SK-N-SH (cell line): ENCODE data around the gene RET. TPM values are rescaled to one million over a fixed set of nuclear protein-coding genes. Genes with fewer than 3 reads are reported as not detected.

Source experiments
- CTCF ChIA-PET: fragments of 300-600, 350-600 bp; formaldehyde crosslinking; extraction: SDS; loops from one replicate; lab custom pipeline; 2021; lab: Yijun Ruan, JAX
- POLR2A ChIA-PET: fragments of 350-600 bp; sonication (Branson Sonifier 250); formaldehyde crosslinking; extraction: SDS; loops from one replicate; lab custom pipeline; 2020; ENCODE audit warnings: antibody characterized with exemption, inconsistent platforms; lab: Yijun Ruan, JAX
- DNase-seq: peaks from one replicate; pipeline ENCODE4 v3.0.0; 2012
- H2AFZ ChIP-seq: fragments of 200-600 bp; sonication (generic); 2 replicates; pipeline ENCODE4 v1.8.1; 2016; ENCODE audit warnings: antibody characterized with exemption, mild to moderate bottlenecking, low read depth
- H3F3A ChIP-seq: fragments of 200-600 bp; sonication (generic); replicated peaks from 2 replicates; pipeline ENCODE3; 2016; ENCODE audit warnings: antibody characterized with exemption, mild to moderate bottlenecking; ENCODE audit not compliant: insufficient read depth
- H3K27ac ChIP-seq, 2 experiments: fragments of 200-500 bp in 1 of 2; fragments of 200-600 bp in 1 of 2; sonication (Bioruptor generic) in 1 of 2; sonication (generic), shearing (Covaris generic) in 1 of 2; 2 replicates each; pipeline versions ENCODE4 v1.5.1 to v1.6.1; 2014 to 2016; ENCODE audit warnings: low read depth in 2 of 2, inconsistent platforms in 1 of 2, low read length in 1 of 2, mild to moderate bottlenecking in 1 of 2, mixed read lengths in 1 of 2
- H3K27me3 ChIP-seq: fragments of 200-600 bp; sonication (generic), shearing (Covaris generic); 2 replicates; pipeline ENCODE4 v1.6.1; 2016; ENCODE audit warnings: mixed run types; ENCODE audit not compliant: insufficient read depth
- H3K36me3 ChIP-seq, 2 experiments: fragments of 200-500 bp in 1 of 2; fragments of 200-600 bp in 1 of 2; sonication (Bioruptor generic) in 1 of 2; sonication (generic) in 1 of 2; replicated peaks in 1 of 2; 2 replicates each; pipeline versions ENCODE3 to v1.5.1; 2014 to 2016; ENCODE audit warnings: low read length in 1 of 2, mild to moderate bottlenecking in 1 of 2; ENCODE audit not compliant: insufficient read depth in 2 of 2, control insufficient read depth in 1 of 2
- H3K4me1 ChIP-seq, 2 experiments: fragments of 200-500 bp in 1 of 2; fragments of 200-600 bp in 1 of 2; sonication (Bioruptor generic) in 1 of 2; sonication (generic), shearing (Covaris generic) in 1 of 2; 2 replicates each; pipeline versions ENCODE4 v1.5.1 to v1.6.1; 2014 to 2016; ENCODE audit warnings: low read depth in 1 of 2, low read length in 1 of 2, mixed run types in 1 of 2; ENCODE audit not compliant: insufficient read depth in 2 of 2, control insufficient read depth in 1 of 2
- H3K4me2 ChIP-seq: fragments of 200-600 bp; sonication (generic), shearing (Covaris generic); 2 replicates; pipeline ENCODE4 v1.6.1; 2017; ENCODE audit warnings: mixed run types
- H3K4me3 ChIP-seq, 2 experiments: fragments of 200-500 bp in 1 of 2; fragments of 200-600 bp in 1 of 2; sonication (Bioruptor generic) in 1 of 2; sonication (generic), shearing (Covaris generic) in 1 of 2; 2 replicates each; pipeline versions ENCODE4 v1.5.1 to v1.8.1; 2014 to 2016; ENCODE audit warnings: low read depth in 2 of 2, inconsistent platforms in 1 of 2, low read length in 1 of 2, mild to moderate bottlenecking in 1 of 2, mixed read lengths in 1 of 2, moderate library complexity in 1 of 2
- H3K79me2 ChIP-seq: fragments of 200-600 bp; sonication (generic); 2 replicates; pipeline ENCODE4 v1.8.1; 2017; ENCODE audit warnings: mild to moderate bottlenecking; ENCODE audit not compliant: insufficient read depth
- H3K9ac ChIP-seq: fragments of 200-600 bp; sonication (generic); 2 replicates; pipeline ENCODE4 v1.6.1; 2017; ENCODE audit warnings: mixed run types
- H3K9me2 ChIP-seq: fragments of 200-600 bp; sonication (generic); 2 replicates; pipeline ENCODE4 v1.6.1; 2017; ENCODE audit warnings: mixed run types
- H3K9me3 ChIP-seq: fragments of 200-600 bp; sonication (generic); 2 replicates; pipeline ENCODE4 v1.6.1; 2017; ENCODE audit warnings: mixed run types, mild to moderate bottlenecking, moderate library complexity
- H4K20me1 ChIP-seq: fragments of 200-600 bp; sonication (generic); 2 replicates; pipeline ENCODE4 v1.6.1; 2017; ENCODE audit warnings: mild to moderate bottlenecking, mixed run types; ENCODE audit not compliant: insufficient read depth
- EZH2phosphoT487 ChIP-seq: fragments of 200-600 bp; sonication (generic); IDR thresholded peaks from 2 replicates; pipeline ENCODE4 v1.6.1; 2017; ENCODE audit warnings: low read depth, mixed run types, mild to moderate bottlenecking, antibody characterized with exemption, moderate library complexity, borderline replicate concordance
- FOSL2 ChIP-seq: IDR thresholded peaks from 2 replicates; pipeline ENCODE4 v1.4.0; 2012; ENCODE audit warnings: low read depth, mild to moderate bottlenecking, moderate library complexity, borderline replicate concordance
- FOXJ3 ChIP-seq: sonication (generic); formaldehyde crosslinking; IDR thresholded peaks from 2 replicates; pipeline ENCODE4 v1.5.1; 2020; ENCODE audit warnings: mild to moderate bottlenecking, missing genetic modification reagents
- GABPA ChIP-seq: IDR thresholded peaks from 2 replicates; pipeline ENCODE4 v1.4.0; 2012; ENCODE audit warnings: low read depth, mild to moderate bottlenecking
- JUND ChIP-seq: IDR thresholded peaks from 2 replicates; pipeline ENCODE4 v1.4.0; 2012
- MXI1 ChIP-seq: IDR thresholded peaks from 2 replicates; pipeline ENCODE4 v1.6.1; 2012; ENCODE audit warnings: mild to moderate bottlenecking, low read depth, low read length, improper control_type of control experiment
- NRF1 ChIP-seq: IDR thresholded peaks from 2 replicates; pipeline ENCODE4 v1.6.1; 2012; ENCODE audit warnings: low read depth, mild to moderate bottlenecking, low read length
- RXRA ChIP-seq: IDR thresholded peaks from 2 replicates; pipeline ENCODE4 v1.4.0; 2012; ENCODE audit warnings: low read depth, mild to moderate bottlenecking, borderline replicate concordance
- SIN3A ChIP-seq: IDR thresholded peaks from 2 replicates; pipeline ENCODE4 v1.6.1; 2012; ENCODE audit warnings: low read depth, mild to moderate bottlenecking, low read length, moderate library complexity, borderline replicate concordance
- TAF1 ChIP-seq: IDR thresholded peaks from 2 replicates; pipeline ENCODE4 v1.6.1; 2012; ENCODE audit warnings: low read depth, mild to moderate bottlenecking, low read length, moderate library complexity, borderline replicate concordance
- TCF12 ChIP-seq: IDR thresholded peaks from 2 replicates; pipeline ENCODE4 v1.4.0; 2012
- YY1 ChIP-seq: IDR thresholded peaks from 2 replicates; pipeline ENCODE4 v1.4.0; 2012; ENCODE audit warnings: low read depth, mild to moderate bottlenecking
- WGBS: methylation state at CpG from one replicate; pipeline ENCODE4 v1.1.6; 2017; ENCODE audit warnings: low lambda C conversion rate; 5-methylcytosine and 5-hydroxymethylcytosine counted together
- polyA plus RNA-seq, 3 experiments: library from polyadenylated mRNA; depleted of rRNA; stranded (reverse); fragments of >200 nt; gene quantifications; 2 replicates each; pipeline ENCODE4 v1.2.3, GENCODE V29; 2012
- TF ChIP-seq, protein P1 (sequence below): IDR thresholded peaks from 2 replicates; pipeline ENCODE4 v1.6.1; 2012; ENCODE audit warnings: mild to moderate bottlenecking, low read depth, low read length, moderate library complexity
- TF ChIP-seq, protein P2 (sequence below): IDR thresholded peaks from 2 replicates; pipeline ENCODE4 v1.4.0; 2012; ENCODE audit warnings: low read depth
- TF ChIP-seq, protein P3 (sequence below): IDR thresholded peaks from 2 replicates; pipeline ENCODE4 v1.4.0; 2012; ENCODE audit warnings: low read depth, borderline replicate concordance
- TF ChIP-seq, protein P4 (sequence below): IDR thresholded peaks from 2 replicates; pipeline ENCODE4 v1.4.0; 2012; ENCODE audit warnings: low read depth, borderline replicate concordance

Gene RET
- polyA plus RNA-seq, 1 of the 3 experiments (the other 2 are of a cell fraction), result 3.2 TPM

DNA sequence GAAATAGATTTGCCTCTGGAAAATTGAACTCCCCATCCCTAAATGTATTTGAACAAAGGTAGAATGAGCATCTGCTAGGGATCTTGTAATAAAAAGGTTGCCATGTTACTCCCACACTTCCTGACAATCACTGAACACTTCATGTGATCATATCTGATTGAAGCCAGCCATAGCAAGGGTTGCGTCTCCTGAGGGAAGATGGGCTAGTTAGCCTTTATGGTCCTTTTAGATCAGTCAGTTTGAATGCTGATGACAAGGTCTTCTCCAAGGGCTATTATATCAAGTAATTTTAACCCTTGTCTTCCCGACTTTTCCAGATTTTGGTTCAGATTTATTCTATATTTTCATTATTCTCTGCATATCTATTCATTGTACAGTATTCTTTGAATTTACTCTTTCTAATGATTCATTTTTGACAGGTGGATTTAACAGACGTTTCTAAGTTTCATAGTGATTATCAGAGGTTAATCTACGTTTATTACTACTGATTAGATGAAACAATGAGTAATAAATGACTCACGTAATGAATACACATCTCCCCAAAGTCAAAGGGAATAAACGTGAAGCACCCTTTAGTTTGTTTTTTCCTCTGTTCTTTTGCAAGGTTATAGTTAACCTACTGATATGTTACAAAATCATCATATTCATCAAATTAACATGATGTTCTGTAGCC, 89.5 kb downstream of the RET start:
- peaks cover 8% of the 10 kb centered on the region; the same call in 1 of the 2 replicates for H3K79me2 ChIP-seq
- ChIA-PET POLR2A (no interaction called here), CTCF (no interaction called here)
- H3K9me2 ChIP-seq, result no peaks in the 10 kb centered on the region
- peaks cover 5% of the 10 kb centered on the region for H3F3A ChIP-seq
- no peaks in the 10 kb centered on the region for H3K27me3 ChIP-seq
- H3K27ac ChIP-seq, result no peak overlapping the region
- 51% methylated on average over 6 of the region's 6 CpGs for WGBS
- no peaks in the 10 kb centered on the region for H4K20me1 ChIP-seq
- H3K36me3 ChIP-seq, result peaks cover 32 to 42% of the 10 kb centered on the region in 2 experiments
- H3K4me1 ChIP-seq, result peaks cover 0 to 11% of the 10 kb centered on the region in 2 experiments; a peak in 2 of 4 replicates
- TF ChIP-seq FOSL2, result 0 out of 2 replicates have a peak, but pooled peaks have one; percentile 14
- TF ChIP-seq, protein P1, sequence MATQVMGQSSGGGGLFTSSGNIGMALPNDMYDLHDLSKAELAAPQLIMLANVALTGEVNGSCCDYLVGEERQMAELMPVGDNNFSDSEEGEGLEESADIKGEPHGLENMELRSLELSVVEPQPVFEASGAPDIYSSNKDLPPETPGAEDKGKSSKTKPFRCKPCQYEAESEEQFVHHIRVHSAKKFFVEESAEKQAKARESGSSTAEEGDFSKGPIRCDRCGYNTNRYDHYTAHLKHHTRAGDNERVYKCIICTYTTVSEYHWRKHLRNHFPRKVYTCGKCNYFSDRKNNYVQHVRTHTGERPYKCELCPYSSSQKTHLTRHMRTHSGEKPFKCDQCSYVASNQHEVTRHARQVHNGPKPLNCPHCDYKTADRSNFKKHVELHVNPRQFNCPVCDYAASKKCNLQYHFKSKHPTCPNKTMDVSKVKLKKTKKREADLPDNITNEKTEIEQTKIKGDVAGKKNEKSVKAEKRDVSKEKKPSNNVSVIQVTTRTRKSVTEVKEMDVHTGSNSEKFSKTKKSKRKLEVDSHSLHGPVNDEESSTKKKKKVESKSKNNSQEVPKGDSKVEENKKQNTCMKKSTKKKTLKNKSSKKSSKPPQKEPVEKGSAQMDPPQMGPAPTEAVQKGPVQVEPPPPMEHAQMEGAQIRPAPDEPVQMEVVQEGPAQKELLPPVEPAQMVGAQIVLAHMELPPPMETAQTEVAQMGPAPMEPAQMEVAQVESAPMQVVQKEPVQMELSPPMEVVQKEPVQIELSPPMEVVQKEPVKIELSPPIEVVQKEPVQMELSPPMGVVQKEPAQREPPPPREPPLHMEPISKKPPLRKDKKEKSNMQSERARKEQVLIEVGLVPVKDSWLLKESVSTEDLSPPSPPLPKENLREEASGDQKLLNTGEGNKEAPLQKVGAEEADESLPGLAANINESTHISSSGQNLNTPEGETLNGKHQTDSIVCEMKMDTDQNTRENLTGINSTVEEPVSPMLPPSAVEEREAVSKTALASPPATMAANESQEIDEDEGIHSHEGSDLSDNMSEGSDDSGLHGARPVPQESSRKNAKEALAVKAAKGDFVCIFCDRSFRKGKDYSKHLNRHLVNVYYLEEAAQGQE, result no peak
- 0 out of 2 replicates have a peak, but pooled peaks have one; percentile 15 for TF ChIP-seq JUND
- no peak overlapping the region for H3K9ac ChIP-seq
- DNase-seq, result no peak
- no peak overlapping the region for H2AFZ ChIP-seq
- H3K4me3 ChIP-seq, result no peak overlapping the region
- H3K4me2 ChIP-seq, result no peak overlapping the region
- no peaks in the 10 kb centered on the region for H3K9me3 ChIP-seq

DNA sequence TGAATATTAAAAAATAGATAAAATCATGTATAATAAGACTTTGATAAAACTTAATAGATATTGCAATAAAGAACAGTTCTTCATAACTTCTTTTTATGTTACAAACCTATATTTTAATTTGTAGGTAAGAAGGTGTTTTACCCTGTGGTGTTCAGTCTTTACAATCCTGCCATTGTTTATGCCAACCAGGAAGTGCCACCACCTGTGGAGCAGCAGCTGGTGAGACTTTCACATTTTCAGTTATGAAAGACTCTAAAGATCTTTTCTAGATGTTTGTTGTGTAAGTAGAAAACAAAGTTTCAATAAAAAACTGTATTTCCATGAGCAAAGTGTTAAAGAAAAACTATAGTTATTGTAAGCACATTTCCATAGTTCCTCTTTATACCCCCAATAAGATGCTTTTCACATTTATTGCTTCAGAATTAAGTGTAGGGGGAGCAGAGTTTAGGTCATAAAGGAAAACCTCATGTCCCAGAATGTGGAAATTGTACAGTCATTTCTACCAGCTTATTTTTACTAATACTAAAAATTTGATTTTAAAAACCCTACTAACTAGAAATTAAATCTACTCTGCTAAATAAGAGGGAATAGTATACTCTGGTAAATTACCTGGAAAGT, 90.1 kb downstream of the RET start:
- Histone ChIP-seq H3K9me2 (no peaks in the 10 kb centered on the region), H4K20me1 (no peaks in the 10 kb centered on the region), H3K27me3 (no peaks in the 10 kb centered on the region), H3K27ac (no peak overlapping the region), H3K9ac (no peak overlapping the region), H3K4me1 (peaks cover 0 to 11% of the 10 kb centered on the region in 2 experiments; a peak in 2 of 4 replicates), H3F3A (peaks cover 5% of the 10 kb centered on the region), H2AFZ (no peak overlapping the region), H3K9me3 (no peaks in the 10 kb centered on the region), H3K4me2 (no peak overlapping the region), H3K36me3 (peaks cover 30 to 38% of the 10 kb centered on the region in 2 experiments), H3K79me2 (0 out of 2 replicates have a peak, but pooled peaks cover 4% of the 10 kb centered on the region), H3K4me3 (no peak overlapping the region)
- no peak for DNase-seq
- CTCF ChIA-PET, result no interaction called here
- TF ChIP-seq RXRA, result no peak
- TF ChIP-seq, protein P2, sequence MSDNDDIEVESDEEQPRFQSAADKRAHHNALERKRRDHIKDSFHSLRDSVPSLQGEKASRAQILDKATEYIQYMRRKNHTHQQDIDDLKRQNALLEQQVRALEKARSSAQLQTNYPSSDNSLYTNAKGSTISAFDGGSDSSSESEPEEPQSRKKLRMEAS, result no peak
- no peak for TF ChIP-seq YY1
- TF ChIP-seq TAF1, result no peak
- no peak for TF ChIP-seq TCF12
- TF ChIP-seq SIN3A, result no peak
- no peak for TF ChIP-seq JUND
- TF ChIP-seq, protein P3, sequence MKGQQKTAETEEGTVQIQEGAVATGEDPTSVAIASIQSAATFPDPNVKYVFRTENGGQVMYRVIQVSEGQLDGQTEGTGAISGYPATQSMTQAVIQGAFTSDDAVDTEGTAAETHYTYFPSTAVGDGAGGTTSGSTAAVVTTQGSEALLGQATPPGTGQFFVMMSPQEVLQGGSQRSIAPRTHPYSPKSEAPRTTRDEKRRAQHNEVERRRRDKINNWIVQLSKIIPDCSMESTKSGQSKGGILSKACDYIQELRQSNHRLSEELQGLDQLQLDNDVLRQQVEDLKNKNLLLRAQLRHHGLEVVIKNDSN, result no peak
- no peak for TF ChIP-seq FOSL2
- TF ChIP-seq EZH2phosphoT487, result no peak
- TF ChIP-seq NRF1, result no peak
- no peak for TF ChIP-seq MXI1
- no peak for TF ChIP-seq GABPA
- TF ChIP-seq, protein P4, sequence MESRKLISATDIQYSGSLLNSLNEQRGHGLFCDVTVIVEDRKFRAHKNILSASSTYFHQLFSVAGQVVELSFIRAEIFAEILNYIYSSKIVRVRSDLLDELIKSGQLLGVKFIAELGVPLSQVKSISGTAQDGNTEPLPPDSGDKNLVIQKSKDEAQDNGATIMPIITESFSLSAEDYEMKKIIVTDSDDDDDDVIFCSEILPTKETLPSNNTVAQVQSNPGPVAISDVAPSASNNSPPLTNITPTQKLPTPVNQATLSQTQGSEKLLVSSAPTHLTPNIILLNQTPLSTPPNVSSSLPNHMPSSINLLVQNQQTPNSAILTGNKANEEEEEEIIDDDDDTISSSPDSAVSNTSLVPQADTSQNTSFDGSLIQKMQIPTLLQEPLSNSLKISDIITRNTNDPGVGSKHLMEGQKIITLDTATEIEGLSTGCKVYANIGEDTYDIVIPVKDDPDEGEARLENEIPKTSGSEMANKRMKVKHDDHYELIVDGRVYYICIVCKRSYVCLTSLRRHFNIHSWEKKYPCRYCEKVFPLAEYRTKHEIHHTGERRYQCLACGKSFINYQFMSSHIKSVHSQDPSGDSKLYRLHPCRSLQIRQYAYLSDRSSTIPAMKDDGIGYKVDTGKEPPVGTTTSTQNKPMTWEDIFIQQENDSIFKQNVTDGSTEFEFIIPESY, result no peak
- TF ChIP-seq FOXJ3, result no peak
- POLR2A ChIA-PET, result no interaction called here
